Panc1 (cell line): ENCODE measurements around the gene CD9. TPM values are rescaled to one million over a fixed set of nuclear protein-coding genes. Genes with fewer than 3 reads are reported as not detected.

Experiments
- ATAC-seq: fragments of 200-7000 bp; cut with Tn5 transposase; 2 replicates; pipeline ENCODE4 v1.9.1; 2020; ENCODE audit warnings: mild to moderate bottlenecking, moderate library complexity
- BruUV-seq: library from RNA; stranded (reverse); fragments of 400-500 nt; replicated peaks from 2 replicates; lab custom pipeline; 2021; lab: Mats Ljungman, UMichigan
- CTCF ChIA-PET: fragments of 300-600 bp; sonication (Branson Sonifier 250); formaldehyde crosslinking; loops from one replicate; lab custom pipeline; 2022; ENCODE audit warnings: antibody characterized with exemption; lab: Charles Lee
- POLR2A ChIA-PET: fragments of 300-600 bp; sonication (Branson Sonifier 250); formaldehyde crosslinking; loops from one replicate; lab custom pipeline; 2022; ENCODE audit warnings: antibody characterized with exemption; lab: Charles Lee
- DNase-seq: peaks from one replicate; pipeline ENCODE4 v3.0.0-alpha.2; 2010; ENCODE audit warnings: low read depth, low spot score
- H3K27ac ChIP-seq: 2 replicates; pipeline ENCODE4 v1.5.1; 2011; ENCODE audit warnings: mild to moderate bottlenecking, low read length, inconsistent platforms
- H3K27me3 ChIP-seq: fragments of 200-500 bp; sonication (Bioruptor generic); 2 replicates; pipeline ENCODE4 v1.6.0; 2014; ENCODE audit warnings: low read length, inconsistent platforms; ENCODE audit not compliant: control insufficient read depth, insufficient read depth
- H3K36me3 ChIP-seq: fragments of 200-500 bp; sonication (Bioruptor generic); 2 replicates; pipeline ENCODE4 v1.5.1; 2014; ENCODE audit warnings: inconsistent platforms, mild to moderate bottlenecking, low read length, moderate library complexity; ENCODE audit not compliant: control insufficient read depth, insufficient read depth
- H3K4me1 ChIP-seq: 2 replicates; pipeline ENCODE4 v1.5.1; 2011; ENCODE audit warnings: inconsistent platforms, mild to moderate bottlenecking, low read length, moderate library complexity; ENCODE audit not compliant: control insufficient read depth, insufficient read depth
- H3K4me3 ChIP-seq, 2 experiments: 2 replicates each; pipeline ENCODE4 v1.5.1; 2011 to 2012; ENCODE audit warnings: low read depth in 2 of 2, low read length in 2 of 2, mild to moderate bottlenecking in 2 of 2, inconsistent platforms in 1 of 2, moderate library complexity in 1 of 2
- H3K9me3 ChIP-seq: fragments of 200-500 bp; sonication (Bioruptor generic); 2 replicates; pipeline ENCODE4 v1.5.1; 2014; ENCODE audit warnings: low read depth, mild to moderate bottlenecking, inconsistent platforms, low read length, moderate library complexity; ENCODE audit not compliant: control insufficient read depth, insufficient read depth
- POLR2AphosphoS5 ChIP-seq: IDR thresholded peaks from 2 replicates; pipeline ENCODE4 v1.6.1; 2012; ENCODE audit warnings: mild to moderate bottlenecking, low read depth, low read length, moderate library complexity
- REST ChIP-seq, 2 experiments: IDR thresholded peaks; 2 replicates each; pipeline ENCODE4 v1.6.1; 2011 to 2012; ENCODE audit warnings: low read depth in 2 of 2, control low read depth in 1 of 2, low read length in 1 of 2, mild to moderate bottlenecking in 1 of 2, moderate library complexity in 1 of 2; ENCODE audit not compliant: insufficient read depth in 1 of 2
- SIN3A ChIP-seq: IDR thresholded peaks from 2 replicates; pipeline ENCODE4 v1.6.1; 2012; ENCODE audit warnings: low read depth, mild to moderate bottlenecking, low read length, moderate library complexity, borderline replicate concordance; ENCODE audit not compliant: insufficient read depth
- TCF7L2 ChIP-seq: IDR thresholded peaks from 2 replicates; pipeline ENCODE4 v1.6.1; 2011; ENCODE audit warnings: mild to moderate bottlenecking, low read depth, low read length, inconsistent platforms
- in situ Hi-C: cut with HindIII; loops from 2 replicates; pipeline ENCODE4 v1.10.0; 2016; ENCODE audit warnings: low sequenced_read_pairs, low pct_unique_long_range_greater_than_20kb
- intact Hi-C: fragments of 100-400 bp; cut with micrococcal nuclease; formaldehyde crosslinking; loops from one replicate; pipeline ENCODE4 v1.10.0; 2022; ENCODE audit not compliant: unreplicated experiment
- total RNA-seq: library from RNA; stranded (reverse); gene quantifications from one replicate; pipeline ENCODE4 v1.2.1, GENCODE V29; 2021; ENCODE audit not compliant: unreplicated experiment
- TF ChIP-seq, protein P1 (sequence below): fragments of 450-650 bp; IDR thresholded peaks from 2 replicates; pipeline ENCODE4 v1.5.1; 2017; ENCODE audit warnings: mild to moderate bottlenecking

CD9 gene
- total RNA-seq, 1 experiment from 2014 or later: 103 TPM

GRCh38 chr12:6275928-6276887, 76.0 kb downstream of the CD9 start:
- ATAC-seq: no peak
- Histone ChIP-seq H3K9me3 (no peaks in the 10 kb centered on the region), H3K36me3 (no peaks in the 10 kb centered on the region), H3K4me3 (no peak overlapping the region), H3K27ac (no peak overlapping the region), H3K4me1 (peaks cover 21% of the 10 kb centered on the region), H3K27me3 (no peaks in the 10 kb centered on the region)
- intact Hi-C loops: no loop called here
- ChIA-PET CTCF (interaction anchor here (0.5 to 1.9 kb wide), 4 partner anchors 62 to 83 kb away, joined by 3 to 11 read pairs (median 8); no protein-coding TSS in a partner anchor), POLR2A (no interaction called here)
- no peak for DNase-seq
- TF ChIP-seq TCF7L2 (no peak), SIN3A (no peak), REST (IDR thresholded peaks at IDR 0.05; ENCODE audit: insufficient read depth in 1 of 2, low read depth in 2 of 2, low read length in 1 of 2) (no peak), POLR2AphosphoS5 (no peak)
- TF ChIP-seq, protein P1, sequence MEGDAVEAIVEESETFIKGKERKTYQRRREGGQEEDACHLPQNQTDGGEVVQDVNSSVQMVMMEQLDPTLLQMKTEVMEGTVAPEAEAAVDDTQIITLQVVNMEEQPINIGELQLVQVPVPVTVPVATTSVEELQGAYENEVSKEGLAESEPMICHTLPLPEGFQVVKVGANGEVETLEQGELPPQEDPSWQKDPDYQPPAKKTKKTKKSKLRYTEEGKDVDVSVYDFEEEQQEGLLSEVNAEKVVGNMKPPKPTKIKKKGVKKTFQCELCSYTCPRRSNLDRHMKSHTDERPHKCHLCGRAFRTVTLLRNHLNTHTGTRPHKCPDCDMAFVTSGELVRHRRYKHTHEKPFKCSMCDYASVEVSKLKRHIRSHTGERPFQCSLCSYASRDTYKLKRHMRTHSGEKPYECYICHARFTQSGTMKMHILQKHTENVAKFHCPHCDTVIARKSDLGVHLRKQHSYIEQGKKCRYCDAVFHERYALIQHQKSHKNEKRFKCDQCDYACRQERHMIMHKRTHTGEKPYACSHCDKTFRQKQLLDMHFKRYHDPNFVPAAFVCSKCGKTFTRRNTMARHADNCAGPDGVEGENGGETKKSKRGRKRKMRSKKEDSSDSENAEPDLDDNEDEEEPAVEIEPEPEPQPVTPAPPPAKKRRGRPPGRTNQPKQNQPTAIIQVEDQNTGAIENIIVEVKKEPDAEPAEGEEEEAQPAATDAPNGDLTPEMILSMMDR: no peak
- in situ Hi-C loops: no loop called here
- no TSS peak for BruUV-seq

- CTCF ChIA-PET: interaction anchor here (0.6 to 1.9 kb wide), 3 partner anchors 63 to 83 kb away, joined by 3 to 9 read pairs (median 8); no protein-coding TSS in a partner anchor
- POLR2A ChIA-PET: no interaction called here
Observed at GRCh38 chr12:6276956-6277620, 76.9 kb downstream of the CD9 start.

More at GRCh38 chr12:6276956-6277620, 76.9 kb downstream of the CD9 start:
- no peaks in the 10 kb centered on the region for H3K9me3 ChIP-seq
- no peak overlapping the region for H3K4me3 ChIP-seq
- H3K27ac ChIP-seq: no peak overlapping the region
- H3K4me1 ChIP-seq: peaks cover 21% of the 10 kb centered on the region
- H3K36me3 ChIP-seq: no peaks in the 10 kb centered on the region
- DNase-seq: no peak
- H3K27me3 ChIP-seq: no peaks in the 10 kb centered on the region
- in situ Hi-C loops: no loop called here
- intact Hi-C loops: no loop called here
- BruUV-seq: no TSS peak
- ATAC-seq: no peak
- no peak for TF ChIP-seq POLR2AphosphoS5
